GM23338 (cell line): Measurements from ENCODE around the gene TRPM3.

ENCODE experiments used
- CREB1 ChIP-seq: fragments of 250-450 bp; sonication (Bioruptor Pico); IDR thresholded peaks from 2 replicates; pipeline ENCODE4 v1.5.0; 2020; ENCODE audit warnings: low read depth, mild to moderate bottlenecking, moderate library complexity
- EZH2 ChIP-seq: fragments of 200-600 bp; sonication (generic); IDR thresholded peaks from one replicate; pipeline ENCODE4 v1.8.0; 2017; ENCODE audit warnings: antibody characterized with exemption, mild to moderate bottlenecking, low read depth; ENCODE audit not compliant: unreplicated experiment
- EZH2phosphoT487 ChIP-seq: fragments of 200-600 bp; sonication (generic); IDR thresholded peaks from one replicate; pipeline ENCODE4 v1.8.1; 2018; ENCODE audit warnings: antibody characterized with exemption; ENCODE audit not compliant: unreplicated experiment
- JUNB ChIP-seq: IDR thresholded peaks from one replicate; pipeline ENCODE4 v1.6.1; 2016; ENCODE audit warnings: antibody characterized with exemption; ENCODE audit not compliant: unreplicated experiment
- NANOG ChIP-seq: IDR thresholded peaks from 2 replicates; pipeline ENCODE4 v1.6.1; 2016; ENCODE audit warnings: antibody characterized with exemption, borderline replicate concordance
- POLR2AphosphoS5 ChIP-seq: IDR thresholded peaks from 2 replicates; pipeline ENCODE4 v1.6.1; 2016; ENCODE audit warnings: antibody characterized with exemption, low read depth
- ZNF114 ChIP-seq: fragments of 250-450 bp; sonication (Bioruptor Pico); IDR thresholded peaks from 2 replicates; pipeline ENCODE4 v1.5.0; 2020; ENCODE audit warnings: mild to moderate bottlenecking, moderate library complexity
- ZNF331 ChIP-seq: fragments of 250-450 bp; sonication (Bioruptor Pico); IDR thresholded peaks from 2 replicates; pipeline ENCODE4 v1.5.0; 2020; ENCODE audit warnings: low read depth, mild to moderate bottlenecking, moderate library complexity
- TF ChIP-seq, protein P1 (sequence below), 2 experiments: fragments of 200-600 bp in 1 of 2; sonication (generic) in 1 of 2; conservative IDR thresholded peaks; 2 replicates each; pipeline versions ENCODE4 v1.5.1 to v1.6.1; 2016 to 2017; ENCODE audit warnings: antibody characterized with exemption in 2 of 2, low read depth in 2 of 2, mild to moderate bottlenecking in 2 of 2, moderate library complexity in 1 of 2
- TF ChIP-seq, protein P2 (sequence below): IDR thresholded peaks from one replicate; pipeline ENCODE4 v1.6.1; 2018; ENCODE audit warnings: antibody characterized with exemption; ENCODE audit not compliant: unreplicated experiment
- TF ChIP-seq, protein P3 (sequence below): IDR thresholded peaks from 2 replicates; pipeline ENCODE4 v1.6.1; 2016; ENCODE audit warnings: antibody characterized with exemption

DNA sequence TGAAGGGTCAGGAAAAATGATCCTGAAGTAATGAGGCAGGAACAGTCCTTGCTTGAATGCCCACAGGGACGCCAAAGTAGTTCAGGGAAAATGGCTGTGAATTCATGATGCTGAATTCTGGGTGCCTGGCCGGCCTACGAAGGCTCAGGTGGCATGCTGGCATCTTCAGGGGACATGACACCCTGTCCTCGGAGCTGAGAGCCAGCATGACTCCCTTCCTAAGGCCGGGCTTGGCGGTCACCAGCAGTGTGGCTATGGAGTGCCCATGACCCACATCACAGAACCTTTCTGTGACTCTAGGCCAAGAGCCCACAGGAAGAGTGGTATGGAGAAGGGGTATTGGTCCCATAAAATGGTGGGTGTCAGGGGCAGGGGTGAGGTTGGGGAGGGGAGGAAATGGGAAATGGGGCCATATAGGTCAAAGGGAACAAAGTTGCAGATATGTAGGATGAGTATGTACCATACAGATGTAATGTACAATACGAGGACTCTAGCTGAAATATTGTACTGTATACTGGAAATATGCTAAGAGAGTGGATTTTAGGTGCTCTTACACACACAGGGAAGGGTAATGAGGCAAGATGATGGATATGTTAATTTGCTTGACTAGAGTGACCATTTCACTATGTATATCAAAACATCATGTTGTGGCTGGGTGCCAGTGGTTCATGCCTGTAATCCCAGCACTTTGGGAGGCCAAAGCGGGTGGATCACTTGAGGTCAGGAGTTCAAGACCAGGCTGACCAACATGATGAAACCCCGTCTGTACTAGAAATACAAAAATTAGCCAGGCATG is 504.2 kb downstream of the TRPM3 start:
- TF ChIP-seq, protein P1, sequence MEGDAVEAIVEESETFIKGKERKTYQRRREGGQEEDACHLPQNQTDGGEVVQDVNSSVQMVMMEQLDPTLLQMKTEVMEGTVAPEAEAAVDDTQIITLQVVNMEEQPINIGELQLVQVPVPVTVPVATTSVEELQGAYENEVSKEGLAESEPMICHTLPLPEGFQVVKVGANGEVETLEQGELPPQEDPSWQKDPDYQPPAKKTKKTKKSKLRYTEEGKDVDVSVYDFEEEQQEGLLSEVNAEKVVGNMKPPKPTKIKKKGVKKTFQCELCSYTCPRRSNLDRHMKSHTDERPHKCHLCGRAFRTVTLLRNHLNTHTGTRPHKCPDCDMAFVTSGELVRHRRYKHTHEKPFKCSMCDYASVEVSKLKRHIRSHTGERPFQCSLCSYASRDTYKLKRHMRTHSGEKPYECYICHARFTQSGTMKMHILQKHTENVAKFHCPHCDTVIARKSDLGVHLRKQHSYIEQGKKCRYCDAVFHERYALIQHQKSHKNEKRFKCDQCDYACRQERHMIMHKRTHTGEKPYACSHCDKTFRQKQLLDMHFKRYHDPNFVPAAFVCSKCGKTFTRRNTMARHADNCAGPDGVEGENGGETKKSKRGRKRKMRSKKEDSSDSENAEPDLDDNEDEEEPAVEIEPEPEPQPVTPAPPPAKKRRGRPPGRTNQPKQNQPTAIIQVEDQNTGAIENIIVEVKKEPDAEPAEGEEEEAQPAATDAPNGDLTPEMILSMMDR (conservative IDR thresholded peaks at IDR 0.05; ENCODE audit: low read depth in 2 of 2), result no peak
- TF ChIP-seq, protein P2, sequence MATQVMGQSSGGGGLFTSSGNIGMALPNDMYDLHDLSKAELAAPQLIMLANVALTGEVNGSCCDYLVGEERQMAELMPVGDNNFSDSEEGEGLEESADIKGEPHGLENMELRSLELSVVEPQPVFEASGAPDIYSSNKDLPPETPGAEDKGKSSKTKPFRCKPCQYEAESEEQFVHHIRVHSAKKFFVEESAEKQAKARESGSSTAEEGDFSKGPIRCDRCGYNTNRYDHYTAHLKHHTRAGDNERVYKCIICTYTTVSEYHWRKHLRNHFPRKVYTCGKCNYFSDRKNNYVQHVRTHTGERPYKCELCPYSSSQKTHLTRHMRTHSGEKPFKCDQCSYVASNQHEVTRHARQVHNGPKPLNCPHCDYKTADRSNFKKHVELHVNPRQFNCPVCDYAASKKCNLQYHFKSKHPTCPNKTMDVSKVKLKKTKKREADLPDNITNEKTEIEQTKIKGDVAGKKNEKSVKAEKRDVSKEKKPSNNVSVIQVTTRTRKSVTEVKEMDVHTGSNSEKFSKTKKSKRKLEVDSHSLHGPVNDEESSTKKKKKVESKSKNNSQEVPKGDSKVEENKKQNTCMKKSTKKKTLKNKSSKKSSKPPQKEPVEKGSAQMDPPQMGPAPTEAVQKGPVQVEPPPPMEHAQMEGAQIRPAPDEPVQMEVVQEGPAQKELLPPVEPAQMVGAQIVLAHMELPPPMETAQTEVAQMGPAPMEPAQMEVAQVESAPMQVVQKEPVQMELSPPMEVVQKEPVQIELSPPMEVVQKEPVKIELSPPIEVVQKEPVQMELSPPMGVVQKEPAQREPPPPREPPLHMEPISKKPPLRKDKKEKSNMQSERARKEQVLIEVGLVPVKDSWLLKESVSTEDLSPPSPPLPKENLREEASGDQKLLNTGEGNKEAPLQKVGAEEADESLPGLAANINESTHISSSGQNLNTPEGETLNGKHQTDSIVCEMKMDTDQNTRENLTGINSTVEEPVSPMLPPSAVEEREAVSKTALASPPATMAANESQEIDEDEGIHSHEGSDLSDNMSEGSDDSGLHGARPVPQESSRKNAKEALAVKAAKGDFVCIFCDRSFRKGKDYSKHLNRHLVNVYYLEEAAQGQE, result no peak
- TF ChIP-seq EZH2, result no peak
- no peak for TF ChIP-seq POLR2AphosphoS5
- no peak for TF ChIP-seq NANOG
- no peak for TF ChIP-seq JUNB
- TF ChIP-seq, protein P3, sequence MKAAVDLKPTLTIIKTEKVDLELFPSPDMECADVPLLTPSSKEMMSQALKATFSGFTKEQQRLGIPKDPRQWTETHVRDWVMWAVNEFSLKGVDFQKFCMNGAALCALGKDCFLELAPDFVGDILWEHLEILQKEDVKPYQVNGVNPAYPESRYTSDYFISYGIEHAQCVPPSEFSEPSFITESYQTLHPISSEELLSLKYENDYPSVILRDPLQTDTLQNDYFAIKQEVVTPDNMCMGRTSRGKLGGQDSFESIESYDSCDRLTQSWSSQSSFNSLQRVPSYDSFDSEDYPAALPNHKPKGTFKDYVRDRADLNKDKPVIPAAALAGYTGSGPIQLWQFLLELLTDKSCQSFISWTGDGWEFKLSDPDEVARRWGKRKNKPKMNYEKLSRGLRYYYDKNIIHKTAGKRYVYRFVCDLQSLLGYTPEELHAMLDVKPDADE, result no peak
- no peak for TF ChIP-seq CREB1
- no peak for TF ChIP-seq EZH2phosphoT487
- no peak for TF ChIP-seq ZNF331 (CRISPR knock-in tag)
- no peak for TF ChIP-seq ZNF114 (CRISPR knock-in tag)
